ENCODE data around the gene PDE4D.
"Not testable (repeated sequence)": the region's sequence is repeated elsewhere in the genome, so short reads cannot be mapped to it uniquely, and the experiment has no call there.

PDE4D gene

GRCh38 chr5:59583151-59583809, 310.2 kb downstream of the PDE4D start:
- Histone ChIP-seq H3K36me3 (ENCODE audit: insufficient read depth, low read length) (no peaks in the 10 kb centered on the region), H3K27me3 (ENCODE audit: control insufficient read depth in 1 of 2, insufficient read depth in 2 of 2, low read length in 2 of 2) (no peaks in the 10 kb centered on the region), H3K27ac (ENCODE audit: low read depth, low read length) (no peak overlapping the region), H3K9me3 (ENCODE audit: low read length) (no peaks in the 10 kb centered on the region), H3K4me1 (ENCODE audit: insufficient read depth, low read length) (peaks cover 37% of the 10 kb centered on the region), H3K4me3 (ENCODE audit: low read depth in 1 of 2, low read length in 2 of 2) (no peak overlapping the region), H3K9ac (ENCODE audit: low read length) (no peak overlapping the region)

- Histone ChIP-seq H3K27ac (ENCODE audit: low read depth, low read length) (no peak overlapping the region), H3K4me1 (ENCODE audit: insufficient read depth, low read length) (peaks cover 32% of the 10 kb centered on the region), H3K9ac (ENCODE audit: low read length) (no peak overlapping the region), H3K9me3 (ENCODE audit: low read length) (no peaks in the 10 kb centered on the region), H3K36me3 (ENCODE audit: insufficient read depth, low read length) (no peaks in the 10 kb centered on the region), H3K27me3 (ENCODE audit: control insufficient read depth in 1 of 2, insufficient read depth in 2 of 2, low read length in 2 of 2) (no peaks in the 10 kb centered on the region), H3K4me3 (ENCODE audit: low read depth in 1 of 2, low read length in 2 of 2) (no peak overlapping the region)
Measured at GRCh38 chr5:59582746-59583145, 310.8 kb downstream of the PDE4D start.

- Histone ChIP-seq H3K9ac (ENCODE audit: low read length) (no peak overlapping the region), H3K27ac (ENCODE audit: low read depth, low read length) (no peak overlapping the region), H3K4me3 (ENCODE audit: low read depth in 1 of 2, low read length in 2 of 2) (no peak overlapping the region), H3K27me3 (ENCODE audit: control insufficient read depth in 1 of 2, insufficient read depth in 2 of 2, low read length in 2 of 2) (no peaks in the 10 kb centered on the region), H3K9me3 (ENCODE audit: low read length) (no peaks in the 10 kb centered on the region), H3K4me1 (ENCODE audit: insufficient read depth, low read length) (peaks cover 14% of the 10 kb centered on the region), H3K36me3 (ENCODE audit: insufficient read depth, low read length) (no peaks in the 10 kb centered on the region)
Measured at GRCh38 chr5:59579824-59580167, 313.7 kb downstream of the PDE4D start.

GRCh38 chr5:59579101-59579823, 314.3 kb downstream of the PDE4D start:
- Histone ChIP-seq H3K9ac (ENCODE audit: low read length) (no peak overlapping the region), H3K4me1 (ENCODE audit: insufficient read depth, low read length) (peaks cover 11% of the 10 kb centered on the region), H3K27me3 (ENCODE audit: control insufficient read depth in 1 of 2, insufficient read depth in 2 of 2, low read length in 2 of 2) (no peaks in the 10 kb centered on the region), H3K27ac (ENCODE audit: low read depth, low read length) (no peak overlapping the region), H3K4me3 (ENCODE audit: low read depth in 1 of 2, low read length in 2 of 2) (no peak overlapping the region), H3K9me3 (ENCODE audit: low read length) (no peaks in the 10 kb centered on the region), H3K36me3 (ENCODE audit: insufficient read depth, low read length) (no peaks in the 10 kb centered on the region)

GRCh38 chr5:59577485-59577884, 316.0 kb downstream of the PDE4D start:
- H3K27ac ChIP-seq (ENCODE audit: low read depth, low read length), result no peak overlapping the region
- H3K4me1 ChIP-seq (ENCODE audit: insufficient read depth, low read length), result no peaks in the 10 kb centered on the region
- H3K27me3 ChIP-seq (ENCODE audit: control insufficient read depth in 1 of 2, insufficient read depth in 2 of 2, low read length in 2 of 2), result no peaks in the 10 kb centered on the region
- no peaks in the 10 kb centered on the region for H3K36me3 ChIP-seq (ENCODE audit: insufficient read depth, low read length)
- H3K9ac ChIP-seq (ENCODE audit: low read length), result no peak overlapping the region
- no peaks in the 10 kb centered on the region for H3K9me3 ChIP-seq (ENCODE audit: low read length)
- no peak overlapping the region for H3K4me3 ChIP-seq (ENCODE audit: low read depth in 1 of 2, low read length in 2 of 2)

GRCh38 chr5:59575648-59576445, 317.7 kb downstream of the PDE4D start:
- no peak overlapping the region for H3K27ac ChIP-seq (ENCODE audit: low read depth, low read length)

GRCh38 chr5:59573509-59573908, 320.0 kb downstream of the PDE4D start:
- not testable (repeated sequence) for H3K27ac ChIP-seq (ENCODE audit: low read depth, low read length); H3K9ac ChIP-seq (ENCODE audit: low read length); H3K4me1 ChIP-seq (ENCODE audit: insufficient read depth, low read length)

More at GRCh38 chr5:59575648-59576445, 317.7 kb downstream of the PDE4D start:
- Histone ChIP-seq H3K9me3 (ENCODE audit: low read length) (no peaks in the 10 kb centered on the region), H3K27me3 (ENCODE audit: control insufficient read depth in 1 of 2, insufficient read depth in 2 of 2, low read length in 2 of 2) (no peaks in the 10 kb centered on the region), H3K4me1 (ENCODE audit: insufficient read depth, low read length) (no peaks in the 10 kb centered on the region), H3K4me3 (ENCODE audit: low read depth in 1 of 2, low read length in 2 of 2) (no peak overlapping the region), H3K36me3 (ENCODE audit: insufficient read depth, low read length) (no peaks in the 10 kb centered on the region), H3K9ac (ENCODE audit: low read length) (no peak overlapping the region)

GRCh38 chr5:59571067-59571466, 322.5 kb downstream of the PDE4D start:
- no peaks in the 10 kb centered on the region for H3K4me1 ChIP-seq (ENCODE audit: insufficient read depth, low read length)
- H3K4me3 ChIP-seq (ENCODE audit: low read depth in 1 of 2, low read length in 2 of 2), result no peak overlapping the region
- no peaks in the 10 kb centered on the region for H3K27me3 ChIP-seq (ENCODE audit: control insufficient read depth in 1 of 2, insufficient read depth in 2 of 2, low read length in 2 of 2)
- H3K27ac ChIP-seq (ENCODE audit: low read depth, low read length), result no peak overlapping the region
- H3K9me3 ChIP-seq (ENCODE audit: low read length), result no peaks in the 10 kb centered on the region
- no peak overlapping the region for H3K9ac ChIP-seq (ENCODE audit: low read length)
- no peaks in the 10 kb centered on the region for H3K36me3 ChIP-seq (ENCODE audit: insufficient read depth, low read length)

More at GRCh38 chr5:59573509-59573908, 320.0 kb downstream of the PDE4D start:
- not testable (repeated sequence) for H3K36me3 ChIP-seq (ENCODE audit: insufficient read depth, low read length); H3K4me3 ChIP-seq (ENCODE audit: low read depth in 1 of 2, low read length in 2 of 2); H3K9me3 ChIP-seq (ENCODE audit: low read length); H3K27me3 ChIP-seq (ENCODE audit: control insufficient read depth in 1 of 2, insufficient read depth in 2 of 2, low read length in 2 of 2)

GRCh38 chr5:59569608-59570334, 323.8 kb downstream of the PDE4D start:
- H3K27ac ChIP-seq (ENCODE audit: low read depth, low read length), result no peak overlapping the region
- H3K9me3 ChIP-seq (ENCODE audit: low read length), result no peaks in the 10 kb centered on the region
- no peaks in the 10 kb centered on the region for H3K27me3 ChIP-seq (ENCODE audit: control insufficient read depth in 1 of 2, insufficient read depth in 2 of 2, low read length in 2 of 2)

GRCh38 chr5:59569158-59569557, 324.4 kb downstream of the PDE4D start:
- Histone ChIP-seq H3K27ac (ENCODE audit: low read depth, low read length) (no peak overlapping the region), H3K36me3 (ENCODE audit: insufficient read depth, low read length) (no peaks in the 10 kb centered on the region), H3K27me3 (ENCODE audit: control insufficient read depth in 1 of 2, insufficient read depth in 2 of 2, low read length in 2 of 2) (no peaks in the 10 kb centered on the region), H3K4me1 (ENCODE audit: insufficient read depth, low read length) (no peaks in the 10 kb centered on the region), H3K9me3 (ENCODE audit: low read length) (no peaks in the 10 kb centered on the region), H3K4me3 (ENCODE audit: low read depth in 1 of 2, low read length in 2 of 2) (no peak overlapping the region), H3K9ac (ENCODE audit: low read length) (no peak overlapping the region)

More at GRCh38 chr5:59569608-59570334, 323.8 kb downstream of the PDE4D start:
- Histone ChIP-seq H3K4me1 (ENCODE audit: insufficient read depth, low read length) (no peaks in the 10 kb centered on the region), H3K4me3 (ENCODE audit: low read depth in 1 of 2, low read length in 2 of 2) (no peak overlapping the region), H3K9ac (ENCODE audit: low read length) (no peak overlapping the region), H3K36me3 (ENCODE audit: insufficient read depth, low read length) (no peaks in the 10 kb centered on the region)

GRCh38 chr5:59568161-59568560, 325.4 kb downstream of the PDE4D start:
- Histone ChIP-seq H3K9me3 (ENCODE audit: low read length) (no peaks in the 10 kb centered on the region), H3K27ac (ENCODE audit: low read depth, low read length) (no peak overlapping the region), H3K4me3 (ENCODE audit: low read depth in 1 of 2, low read length in 2 of 2) (no peak overlapping the region), H3K9ac (ENCODE audit: low read length) (no peak overlapping the region), H3K36me3 (ENCODE audit: insufficient read depth, low read length) (no peaks in the 10 kb centered on the region), H3K4me1 (ENCODE audit: insufficient read depth, low read length) (peaks cover 6% of the 10 kb centered on the region), H3K27me3 (ENCODE audit: control insufficient read depth in 1 of 2, insufficient read depth in 2 of 2, low read length in 2 of 2) (no peaks in the 10 kb centered on the region)

All from muscle layer of colon (tissue), 2 donors.